Myocyte (in vitro differentiated cells): ENCODE measurements around the gene HAND1. TPM values are rescaled to one million over a fixed set of nuclear protein-coding genes. Genes with fewer than 3 reads are reported as not detected.

Experiments
- DNase-seq: peaks from one replicate; pipeline ENCODE4 v3.0.0-alpha.2; 2012; ENCODE audit warnings: low read depth
- total RNA-seq: library from RNA; depleted of rRNA; stranded (reverse); fragments of >200 nt; gene quantifications from 2 replicates; pipeline ENCODE4 v1.2.3, GENCODE V29; 2014

The HAND1 gene
- total RNA-seq, 1 donor from 2014 or later: not detected

- DNase-seq: no peak
Observed at GRCh38 chr5:154459015-154459414, 19.0 kb downstream of the HAND1 start.

GRCh38 chr5:154456540-154456939, 21.5 kb downstream of the HAND1 start:
- no peak for DNase-seq

GRCh38 chr5:154455585-154455984, 22.4 kb downstream of the HAND1 start:
- no peak for DNase-seq

- no peak for DNase-seq
Observed at GRCh38 chr5:154451957-154452356, 26.1 kb downstream of the HAND1 start.

- no peak for DNase-seq
Observed at GRCh38 chr5:154449786-154450185, 28.2 kb downstream of the HAND1 start.

- no peak for DNase-seq
Observed at GRCh38 chr5:154447089-154447725, 30.8 kb downstream of the HAND1 start.

- DNase-seq: peak; percentile 60
Observed at GRCh38 chr5:154446195-154447088, 31.6 kb downstream of the HAND1 start.

- peak; percentile 96 for DNase-seq
Observed at GRCh38 chr5:154445422-154446194, 32.4 kb downstream of the HAND1 start, which contains the start of gene SAP30L. Gene SAP30L, plus strand, starts transcription at chr5:154445997. Its CDS starts 608 bp downstream, at chr5:154446605.

- DNase-seq: peak; percentile 9
Observed at GRCh38 chr5:154444556-154445421, 33.2 kb downstream of the HAND1 start.

- no peak for DNase-seq
Observed at GRCh38 chr5:154442801-154443200, 35.2 kb downstream of the HAND1 start.

GRCh38 chr5:154440540-154440939, 37.5 kb downstream of the HAND1 start:
- DNase-seq: no peak

GRCh38 chr5:154437281-154437965, 40.6 kb downstream of the HAND1 start:
- DNase-seq: peak; percentile 13

GRCh38 chr5:154435226-154435625, 42.8 kb downstream of the HAND1 start:
- DNase-seq: no peak

- no peak for DNase-seq
Observed at GRCh38 chr5:154430961-154431630, 46.9 kb downstream of the HAND1 start.

GRCh38 chr5:154430466-154430865, 47.6 kb downstream of the HAND1 start:
- no peak for DNase-seq

GRCh38 chr5:154429341-154429740, 48.7 kb downstream of the HAND1 start:
- no peak for DNase-seq

- no peak for DNase-seq
Observed at GRCh38 chr5:154428208-154428607, 49.8 kb downstream of the HAND1 start.
